ENCODE data around the gene DISC1.

GRCh38 chr1:231965615-231966014 is 339.0 kb downstream of the DISC1 start:
- no peak for TF ChIP-seq EZH2phosphoT487 (IDR thresholded peaks at IDR 0.05; ENCODE audit: unreplicated experiment)
- TF ChIP-seq CTCF (conservative IDR thresholded peaks at IDR 0.05; ENCODE audit: low read depth in 2 of 2): no peak
